CD14-positive monocyte (primary cell): ENCODE data around the gene C16orf95. TPM values are rescaled to one million over a fixed set of nuclear protein-coding genes. Genes with fewer than 3 reads are reported as not detected.
A peak's percentile ranks its signal among the peaks of the same experiment; 100 is the strongest.

Experiments used
- DNase-seq, 3 donors: peaks; one replicate each; pipeline ENCODE4 v3.0.0-alpha.2; 2011 to 2022
- H2AFZ ChIP-seq: 2 replicates; pipeline ENCODE4 v1.6.0; 2012; ENCODE audit warnings: mild to moderate bottlenecking, low read depth, low read length, inconsistent platforms; ENCODE audit not compliant: insufficient read depth, poor library complexity, severe bottlenecking
- H3K27ac ChIP-seq, 2 donors: 1 replicate in 1 of 2; 2 replicates in 1 of 2; pipeline ENCODE4 v1.5.1; 2012 to 2013; ENCODE audit warnings: low read length in 2 of 2, control low read depth in 1 of 2, inconsistent platforms in 1 of 2, low read depth in 1 of 2, mild to moderate bottlenecking in 1 of 2
- H3K27me3 ChIP-seq, 2 donors: one replicate each; pipeline versions ENCODE4 v1.6.0 to v1.6.1; 2011 to 2013; ENCODE audit warnings: low read length in 2 of 2; ENCODE audit not compliant: control insufficient read depth in 2 of 2, insufficient read depth in 2 of 2
- H3K36me3 ChIP-seq, 2 donors: replicated peaks in 1 of 2; 1 replicate in 1 of 2; 2 replicates in 1 of 2; pipeline versions ENCODE4 v1.5.1 to v1.6.1; 2012 to 2013; ENCODE audit warnings: low read length in 2 of 2, control low read depth in 1 of 2, inconsistent platforms in 1 of 2, mild to moderate bottlenecking in 1 of 2; ENCODE audit not compliant: insufficient read depth in 2 of 2, control insufficient read depth in 1 of 2
- H3K4me1 ChIP-seq, 2 donors: 1 replicate in 1 of 2; 2 replicates in 1 of 2; pipeline versions ENCODE4 v1.5.1 to v1.6.1; 2012 to 2013; ENCODE audit warnings: low read length in 2 of 2, control low read depth in 1 of 2, inconsistent platforms in 1 of 2, mild to moderate bottlenecking in 1 of 2, moderate library complexity in 1 of 2; ENCODE audit not compliant: insufficient read depth in 2 of 2, control insufficient read depth in 1 of 2
- H3K4me2 ChIP-seq: replicated peaks from 2 replicates; pipeline ENCODE3; 2012; ENCODE audit warnings: low read length, moderate library complexity, mild to moderate bottlenecking; ENCODE audit not compliant: poor library complexity, severe bottlenecking; ENCODE audit errors: extremely low read depth
- H3K4me3 ChIP-seq, 3 experiments: fragments of 200-600 bp in 1 of 3; sonication (generic) in 1 of 3; replicated peaks in 1 of 3; 1 replicate in 2 of 3; 2 replicates in 1 of 3; pipeline ENCODE4 v1.5.1; 2011 to 2013; ENCODE audit warnings: low read length in 3 of 3, mild to moderate bottlenecking in 3 of 3, control low read depth in 2 of 3, low read depth in 2 of 3, inconsistent platforms in 1 of 3, moderate library complexity in 1 of 3
- H3K79me2 ChIP-seq: 2 replicates; pipeline ENCODE4 v1.6.0; 2012; ENCODE audit warnings: mild to moderate bottlenecking, control low read depth, inconsistent platforms, low read length, moderate library complexity; ENCODE audit not compliant: insufficient read depth
- H3K9ac ChIP-seq: 2 replicates; pipeline ENCODE4 v1.6.0; 2017; ENCODE audit warnings: low read length, mild to moderate bottlenecking; ENCODE audit not compliant: insufficient read depth, poor library complexity, severe bottlenecking
- H3K9me3 ChIP-seq, 2 donors: replicated peaks in 1 of 2; 1 replicate in 1 of 2; 2 replicates in 1 of 2; pipeline versions ENCODE4 v1.5.1 to v1.6.1; 2012 to 2013; ENCODE audit warnings: low read length in 2 of 2, control low read depth in 1 of 2; ENCODE audit not compliant: control insufficient read depth in 1 of 2, insufficient read depth in 1 of 2
- H4K20me1 ChIP-seq: 2 replicates; pipeline ENCODE4 v1.6.0; 2012; ENCODE audit warnings: mild to moderate bottlenecking, low read length, control low read depth, moderate library complexity; ENCODE audit not compliant: insufficient read depth
- H3K27ac Mint-ChIP-seq, 7 donors: one replicate each; pipeline ENCODE4 v1.8.0; 2020; ENCODE audit warnings: mild to moderate bottlenecking in 7 of 7, mixed read lengths in 7 of 7, moderate library complexity in 6 of 7, inconsistent platforms in 2 of 7
- H3K27me3 Mint-ChIP-seq, 3 donors: one replicate each; pipeline ENCODE4 v1.8.0; 2021 to 2022; ENCODE audit warnings: low read depth in 3 of 3, mild to moderate bottlenecking in 3 of 3, mixed read lengths in 3 of 3, moderate library complexity in 3 of 3, inconsistent platforms in 1 of 3
- H3K36me3 Mint-ChIP-seq, 2 donors: one replicate each; pipeline ENCODE4 v1.8.0; 2020; ENCODE audit warnings: mixed read lengths in 2 of 2, inconsistent platforms in 1 of 2, mild to moderate bottlenecking in 1 of 2
- H3K4me1 Mint-ChIP-seq: one replicate; pipeline ENCODE4 v1.8.0; 2020; ENCODE audit warnings: mild to moderate bottlenecking, mixed read lengths
- H3K4me3 Mint-ChIP-seq, 2 donors: one replicate each; pipeline ENCODE4 v1.8.0; 2020; ENCODE audit warnings: mild to moderate bottlenecking in 2 of 2, mixed read lengths in 2 of 2, moderate library complexity in 1 of 2
- H3K9me3 Mint-ChIP-seq, 7 donors: one replicate each; pipeline ENCODE4 v1.8.0; 2020 to 2022; ENCODE audit warnings: mixed read lengths in 7 of 7, mild to moderate bottlenecking in 6 of 7, moderate library complexity in 6 of 7, inconsistent platforms in 2 of 7
- CTCF ChIP-seq: fragments of 200-600 bp; IDR thresholded peaks from one replicate; pipeline ENCODE4 v1.8.0; 2022; ENCODE audit warnings: antibody characterized with exemption, mild to moderate bottlenecking
- WGBS: methylation state at CpG from one replicate; pipeline ENCODE4 v1.1.5; 2013; ENCODE audit warnings: missing lambda C conversion rate; ENCODE audit not compliant: insufficient coverage; 5-methylcytosine and 5-hydroxymethylcytosine counted together
- intact Hi-C, 2 donors: fragments of 100-400 bp; cut with micrococcal nuclease; formaldehyde crosslinking; loops; one replicate each; pipeline versions ENCODE4 v1.15.0 to v1.15.1; 2023
- polyA plus RNA-seq, 3 donors: library from polyadenylated mRNA; depleted of rRNA in 1 of 3; unstranded in 2 of 3; stranded (reverse) in 1 of 3; fragments of 300-500 nt in 2 of 3; fragments of >200 nt in 1 of 3; fragmentation: Illumina TruSeq in 2 of 3; gene quantifications; 1 replicate in 2 of 3; 2 replicates in 1 of 3; pipeline ENCODE4 v1.2.3, GENCODE V29; 2012 to 2021

C16orf95 gene
- polyA plus RNA-seq, 3 donors = 0.89 to 1.9 (median 1.7) TPM

GRCh38 chr16:87316450-87316922 is 706 bp downstream of the C16orf95 start:
- peaks cover 11% of the 10 kb centered on the region for H3K4me1 Mint-ChIP-seq
- Histone ChIP-seq H3K27ac (peak overlapping the region; percentile 80 to 91), H3K9ac (peak overlapping the region; percentile 94), H3K4me2 (peak overlapping the region; percentile 73), H3K79me2 (peaks cover 11% of the 10 kb centered on the region), H3K4me3 (peak overlapping the region; percentile 71 to 85 (median 81)), H4K20me1 (no peaks in the 10 kb centered on the region), H3K4me1 (peaks cover 7 to 11% of the 10 kb centered on the region in 2 donors), H3K9me3 (no peaks in the 10 kb centered on the region), H3K36me3 (no peaks in the 10 kb centered on the region), H2AFZ (peak overlapping the region; percentile 96), H3K27me3 (no peaks in the 10 kb centered on the region)
- H3K27ac Mint-ChIP-seq = peak overlapping the region in 3 of 7 donors; percentile 88 to 96 (median 91)
- no peak for DNase-seq
- TF ChIP-seq CTCF = no peak
- H3K9me3 Mint-ChIP-seq = no peaks in the 10 kb centered on the region
- H3K4me3 Mint-ChIP-seq = peak overlapping the region; percentile 98 to 99
- H3K27me3 Mint-ChIP-seq = peaks cover 0 to 5% (median 0%) of the 10 kb centered on the region in 3 donors
- WGBS = no CpG with 5 or more reads among the region's 4 CpGs
- intact Hi-C loops = loop anchor here (5.0 kb wide), 3 partner anchors 66 to 759 kb away; partner anchors contain the start of genes FBXO31 (in 1 of the 2), MAP1LC3B (in 1 of the 2) and MTHFSD (in 1 of the 2)
- no peaks in the 10 kb centered on the region for H3K36me3 Mint-ChIP-seq

DNA sequence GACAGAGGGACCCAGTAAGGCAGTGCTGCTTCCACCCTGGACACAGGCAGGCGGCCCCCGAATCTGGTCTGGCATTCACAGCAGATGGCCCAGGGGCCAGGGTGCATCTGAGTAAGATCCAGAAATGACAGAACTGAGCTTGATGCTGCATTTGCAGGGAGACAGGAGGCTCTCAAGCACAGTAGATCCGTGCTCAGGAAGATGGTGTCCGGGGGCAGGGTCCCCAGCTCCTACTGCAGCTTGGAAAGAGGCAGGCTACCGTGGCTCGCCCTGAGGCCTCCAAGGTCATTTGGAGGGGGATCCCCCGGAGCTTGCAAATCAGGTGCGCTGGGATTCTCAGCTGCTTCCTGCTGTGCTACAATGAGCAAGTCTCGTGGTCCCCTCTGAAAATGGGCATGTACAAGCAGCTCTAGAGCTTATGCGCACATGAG is 2.2 kb downstream of the C16orf95 start:
- H3K4me1 ChIP-seq = peaks cover 7 to 11% of the 10 kb centered on the region in 2 donors
- H3K79me2 ChIP-seq = peaks cover 11% of the 10 kb centered on the region
- H4K20me1 ChIP-seq = no peaks in the 10 kb centered on the region
- DNase-seq = no peak
- H3K4me3 ChIP-seq = no peak overlapping the region
- no peak overlapping the region for H3K9ac ChIP-seq
- Mint-ChIP-seq H3K27me3 (peaks cover 0 to 6% (median 0%) of the 10 kb centered on the region in 3 donors), H3K9me3 (no peaks in the 10 kb centered on the region), H3K27ac (no peak overlapping the region), H3K4me1 (peaks cover 11% of the 10 kb centered on the region), H3K36me3 (no peaks in the 10 kb centered on the region), H3K4me3 (no peak overlapping the region)
- intact Hi-C loops = loop anchor here (5.0 kb wide), 3 partner anchors 67 to 758 kb away; partner anchors contain the start of genes FBXO31 (in 1 of the 2), MAP1LC3B (in 1 of the 2) and MTHFSD (in 1 of the 2)
- H2AFZ ChIP-seq = no peak overlapping the region
- no peaks in the 10 kb centered on the region for H3K27me3 ChIP-seq
- WGBS = 93% methylated on average over 10 of the region's 10 CpGs
- TF ChIP-seq CTCF = no peak
- H3K4me2 ChIP-seq = no peak overlapping the region
- H3K9me3 ChIP-seq = no peaks in the 10 kb centered on the region
- H3K36me3 ChIP-seq = no peaks in the 10 kb centered on the region
- H3K27ac ChIP-seq = no peak overlapping the region
